Measurements from ENCODE around the gene OSBPL6. TPM values are rescaled to one million over a fixed set of nuclear protein-coding genes. Genes with fewer than 3 reads are reported as not detected.

The OSBPL6 gene
- total RNA-seq, 1 donor from 2014 or later, result 3.6 TPM

DNA sequence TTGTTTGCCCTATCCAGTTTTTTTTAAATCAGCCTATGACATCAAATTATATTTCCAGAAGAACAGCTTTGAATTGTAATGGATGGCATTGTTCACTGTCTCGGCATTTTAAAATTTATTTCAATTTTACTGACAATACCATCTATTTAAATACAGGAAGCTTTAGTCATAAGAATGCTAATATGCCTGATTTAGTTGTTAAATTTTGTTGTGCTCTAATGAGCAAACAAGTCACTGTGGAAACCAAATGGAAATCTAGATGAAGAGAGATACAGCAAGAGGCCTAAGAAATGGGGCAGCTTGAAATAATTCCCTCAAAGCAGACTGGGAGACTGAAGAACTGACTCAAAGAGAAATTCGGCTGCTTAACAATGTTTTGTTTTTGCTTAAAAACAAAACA, 76.8 kb downstream of the OSBPL6 start:
- no peak overlapping the region for H3K4me3 ChIP-seq (ENCODE audit: low read depth, low read length)
- TF ChIP-seq, protein P1, sequence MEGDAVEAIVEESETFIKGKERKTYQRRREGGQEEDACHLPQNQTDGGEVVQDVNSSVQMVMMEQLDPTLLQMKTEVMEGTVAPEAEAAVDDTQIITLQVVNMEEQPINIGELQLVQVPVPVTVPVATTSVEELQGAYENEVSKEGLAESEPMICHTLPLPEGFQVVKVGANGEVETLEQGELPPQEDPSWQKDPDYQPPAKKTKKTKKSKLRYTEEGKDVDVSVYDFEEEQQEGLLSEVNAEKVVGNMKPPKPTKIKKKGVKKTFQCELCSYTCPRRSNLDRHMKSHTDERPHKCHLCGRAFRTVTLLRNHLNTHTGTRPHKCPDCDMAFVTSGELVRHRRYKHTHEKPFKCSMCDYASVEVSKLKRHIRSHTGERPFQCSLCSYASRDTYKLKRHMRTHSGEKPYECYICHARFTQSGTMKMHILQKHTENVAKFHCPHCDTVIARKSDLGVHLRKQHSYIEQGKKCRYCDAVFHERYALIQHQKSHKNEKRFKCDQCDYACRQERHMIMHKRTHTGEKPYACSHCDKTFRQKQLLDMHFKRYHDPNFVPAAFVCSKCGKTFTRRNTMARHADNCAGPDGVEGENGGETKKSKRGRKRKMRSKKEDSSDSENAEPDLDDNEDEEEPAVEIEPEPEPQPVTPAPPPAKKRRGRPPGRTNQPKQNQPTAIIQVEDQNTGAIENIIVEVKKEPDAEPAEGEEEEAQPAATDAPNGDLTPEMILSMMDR (IDR thresholded peaks at IDR 0.05; ENCODE audit: insufficient read depth, low read length, poor library complexity, severe bottlenecking), result no peak

DNA sequence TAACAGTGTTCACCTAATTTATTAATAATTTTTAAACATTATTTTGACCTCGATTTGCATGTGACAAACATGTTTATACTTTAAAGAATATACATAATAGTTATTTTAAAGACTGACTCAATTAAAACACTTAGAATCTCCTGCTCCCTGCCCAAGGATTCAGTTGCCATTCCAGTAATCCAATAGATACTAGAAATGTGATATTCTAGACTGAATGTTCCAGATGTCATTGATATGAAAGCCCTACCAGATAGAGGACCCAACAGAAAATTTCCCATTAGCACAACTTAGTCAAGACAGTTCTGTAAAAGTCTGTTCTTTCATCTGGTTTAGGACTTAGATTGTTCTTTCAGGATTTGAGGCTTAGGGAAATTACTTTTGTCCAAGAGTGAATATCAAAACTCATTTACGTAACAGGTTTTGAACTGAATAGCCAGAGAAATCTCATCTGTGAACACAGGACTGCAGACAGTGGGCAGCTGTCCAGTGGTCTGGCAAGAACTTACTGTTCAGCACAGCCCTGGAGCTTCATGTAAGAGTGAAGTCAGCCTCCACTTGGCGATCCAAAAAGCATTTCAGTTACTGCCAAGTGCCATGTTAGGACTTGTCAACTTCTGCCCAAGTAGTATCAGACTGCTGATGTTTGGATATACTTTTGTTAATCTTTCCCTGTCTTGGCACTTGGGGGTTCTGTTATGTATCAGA, 77.5 kb downstream of the OSBPL6 start:
- DNase-seq (ENCODE audit: low read depth), result no peak
- Histone ChIP-seq H3K27me3 (ENCODE audit: control insufficient read depth, insufficient read depth, low read length) (no peaks in the 10 kb centered on the region), H3K4me3 (ENCODE audit: low read depth, low read length) (no peak overlapping the region), H3K36me3 (ENCODE audit: control insufficient read depth, insufficient read depth, low read length) (no peaks in the 10 kb centered on the region)
- TF ChIP-seq, protein P1 (IDR thresholded peaks at IDR 0.05; ENCODE audit: insufficient read depth, low read length, poor library complexity, severe bottlenecking), result no peak

More for the DNA sequence above, 76.8 kb downstream of the OSBPL6 start:
- no peaks in the 10 kb centered on the region for H3K36me3 ChIP-seq (ENCODE audit: control insufficient read depth, insufficient read depth, low read length)
- DNase-seq (ENCODE audit: low read depth), result no peak
- H3K27me3 ChIP-seq (ENCODE audit: control insufficient read depth, insufficient read depth, low read length), result no peaks in the 10 kb centered on the region

DNA sequence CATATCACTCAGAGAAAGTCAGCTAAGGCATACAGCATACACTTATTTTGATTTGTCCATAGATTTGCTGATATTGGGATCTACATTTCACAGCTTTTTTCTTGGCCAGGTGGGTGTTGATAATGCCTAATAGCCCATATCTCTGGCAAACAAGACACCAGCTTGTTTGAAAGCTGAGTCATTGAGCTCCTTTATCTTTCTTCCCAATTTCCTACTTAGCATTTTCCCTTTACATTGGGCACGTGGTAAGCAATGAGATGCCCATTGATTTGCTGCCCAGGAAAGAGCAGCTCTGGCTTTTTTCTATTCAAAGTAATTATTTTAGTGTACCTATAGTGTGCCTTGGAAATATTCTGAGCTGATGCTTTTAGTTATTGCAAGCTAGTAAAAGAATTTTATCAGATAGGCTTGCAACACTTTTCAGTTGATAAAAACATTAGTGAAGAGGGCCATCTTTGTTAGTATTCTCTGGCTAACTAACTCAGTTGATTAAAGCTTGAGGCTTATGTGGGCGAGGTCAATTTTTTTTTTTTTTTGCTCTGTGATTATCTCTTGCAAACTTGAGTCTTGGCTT, 79.6 kb downstream of the OSBPL6 start:
- Histone ChIP-seq H3K36me3 (ENCODE audit: control insufficient read depth, insufficient read depth, low read length) (no peaks in the 10 kb centered on the region), H3K27me3 (ENCODE audit: control insufficient read depth, insufficient read depth, low read length) (no peaks in the 10 kb centered on the region), H3K4me3 (ENCODE audit: low read depth, low read length) (no peak overlapping the region)
- no peak for DNase-seq (ENCODE audit: low read depth)
- TF ChIP-seq, protein P1 (IDR thresholded peaks at IDR 0.05; ENCODE audit: insufficient read depth, low read length, poor library complexity, severe bottlenecking), result no peak

DNA sequence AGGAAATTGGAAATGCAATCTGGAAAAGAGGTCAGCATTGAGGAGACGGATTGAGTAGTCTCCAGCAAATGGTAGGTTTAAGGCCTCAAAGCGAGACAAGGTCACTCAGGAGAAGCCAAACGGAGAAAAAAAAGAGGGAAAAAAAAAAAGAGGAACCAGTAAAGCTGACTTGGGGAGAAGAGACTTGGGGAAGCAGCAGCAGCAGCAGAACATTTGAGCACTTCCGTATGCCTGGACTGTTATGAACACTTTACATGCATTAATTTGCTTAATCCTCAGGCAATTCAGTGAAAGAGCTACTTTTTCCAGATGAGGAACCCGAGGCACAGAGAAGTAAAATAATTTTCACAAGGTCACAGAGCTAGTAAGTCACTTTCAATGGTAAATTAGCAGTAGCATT, 81.3 kb downstream of the OSBPL6 start:
- H3K4me3 ChIP-seq (ENCODE audit: low read depth, low read length), result no peak overlapping the region
- no peaks in the 10 kb centered on the region for H3K27me3 ChIP-seq (ENCODE audit: control insufficient read depth, insufficient read depth, low read length)
- H3K36me3 ChIP-seq (ENCODE audit: control insufficient read depth, insufficient read depth, low read length), result no peaks in the 10 kb centered on the region
- TF ChIP-seq, protein P1 (IDR thresholded peaks at IDR 0.05; ENCODE audit: insufficient read depth, low read length, poor library complexity, severe bottlenecking), result no peak
- no peak for DNase-seq (ENCODE audit: low read depth)

DNA sequence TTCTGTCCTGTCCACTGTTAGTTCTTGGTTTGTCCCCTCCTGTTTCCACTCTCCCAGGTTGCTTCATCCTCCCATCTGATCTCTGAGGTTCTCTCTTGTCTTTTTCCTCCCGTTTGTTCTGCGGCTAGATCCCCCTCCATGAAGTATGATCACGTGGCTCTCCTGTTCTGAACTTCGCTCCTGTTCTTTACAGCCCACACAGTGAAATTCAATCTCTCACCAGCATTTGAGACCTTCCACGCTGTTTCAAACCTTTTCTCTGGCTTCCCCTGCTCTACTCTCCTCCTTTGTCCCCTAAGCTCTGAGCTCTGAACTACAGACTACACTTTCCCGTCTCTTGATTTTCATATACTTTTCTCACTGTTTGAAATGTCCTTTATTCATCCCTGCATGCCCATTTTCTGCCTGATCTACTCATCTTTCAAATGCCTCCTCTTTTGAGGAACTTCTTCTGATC, 83.5 kb downstream of the OSBPL6 start:
- H3K36me3 ChIP-seq (ENCODE audit: control insufficient read depth, insufficient read depth, low read length), result no peaks in the 10 kb centered on the region
- TF ChIP-seq, protein P1 (IDR thresholded peaks at IDR 0.05; ENCODE audit: insufficient read depth, low read length, poor library complexity, severe bottlenecking), result no peak
- no peak overlapping the region for H3K4me3 ChIP-seq (ENCODE audit: low read depth, low read length)
- H3K27me3 ChIP-seq (ENCODE audit: control insufficient read depth, insufficient read depth, low read length), result no peaks in the 10 kb centered on the region
- DNase-seq (ENCODE audit: low read depth), result no peak

Data from kidney epithelial cell (primary cell).